DMS53 treated with DMSO at 0.1 percent for 48 hours (cell line): ENCODE data around the gene VCAN.

ENCODE experiments used
- DNase-seq: peaks from one replicate; lab custom pipeline; 2025; ENCODE audit not compliant: unreplicated experiment; lab: John Stamatoyannopoulos, UW

The VCAN gene

GRCh38 chr5:83562791-83563557 is 91.4 kb downstream of the VCAN start:
- DNase-seq: no peak

- DNase-seq: peak; percentile 84
Observed at GRCh38 chr5:83563631-83564030, 92.1 kb downstream of the VCAN start.

DNA sequence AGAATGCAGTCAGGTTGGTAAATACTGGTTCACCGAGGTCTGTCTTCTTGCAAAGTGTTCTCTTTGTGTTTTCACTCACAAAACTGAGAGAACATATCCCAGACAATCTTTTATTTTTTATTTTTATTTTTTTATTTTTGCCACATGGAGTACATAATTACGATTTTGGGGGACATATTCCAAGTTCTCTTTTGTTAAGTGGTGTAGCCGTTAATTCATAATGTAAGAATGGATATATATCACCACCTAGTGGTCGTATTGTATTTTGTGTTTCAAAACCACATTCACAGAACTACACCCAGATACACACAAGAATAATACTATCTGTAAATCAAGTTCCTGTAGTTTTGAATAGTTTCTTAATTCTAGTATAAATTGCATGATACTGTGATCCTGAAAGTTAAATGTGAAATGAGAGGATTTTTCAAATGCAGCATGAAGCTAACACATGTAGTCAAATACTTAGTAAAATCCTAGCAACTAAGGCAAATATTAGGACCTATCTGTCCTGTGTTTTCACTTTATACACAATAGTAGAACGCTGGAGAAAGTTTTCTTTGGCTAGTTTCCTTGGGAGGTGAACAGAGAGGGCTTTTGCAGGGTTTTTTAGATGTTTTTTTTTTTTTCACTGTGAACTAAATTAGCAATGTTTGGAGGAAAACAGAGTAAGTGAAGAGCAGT is 92.7 kb downstream of the VCAN start:
- peak; percentile 67 for DNase-seq

DNA sequence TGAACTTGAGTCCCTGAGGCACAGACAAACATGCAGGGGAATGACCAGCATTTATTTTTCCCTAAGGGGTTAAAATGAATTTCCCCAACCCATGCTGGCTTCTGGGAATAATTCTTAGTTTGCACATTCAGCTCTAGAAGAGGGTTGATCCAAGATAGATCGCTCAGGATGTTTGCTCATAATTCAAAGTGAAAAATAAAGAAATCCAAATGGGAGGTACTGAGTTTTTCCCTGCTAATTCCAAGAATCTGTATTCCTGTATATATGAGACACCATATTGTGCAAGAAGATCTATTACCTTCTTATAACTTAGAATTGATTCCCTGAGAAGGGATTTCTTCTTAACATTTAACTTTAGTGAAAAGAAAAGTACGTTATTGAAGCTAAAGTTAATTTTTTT is 96.2 kb downstream of the VCAN start:
- no peak for DNase-seq

- DNase-seq: no peak
Observed at GRCh38 chr5:83568186-83568585, 96.6 kb downstream of the VCAN start.

GRCh38 chr5:83570916-83571315 is 99.4 kb downstream of the VCAN start:
- no peak for DNase-seq

DNA sequence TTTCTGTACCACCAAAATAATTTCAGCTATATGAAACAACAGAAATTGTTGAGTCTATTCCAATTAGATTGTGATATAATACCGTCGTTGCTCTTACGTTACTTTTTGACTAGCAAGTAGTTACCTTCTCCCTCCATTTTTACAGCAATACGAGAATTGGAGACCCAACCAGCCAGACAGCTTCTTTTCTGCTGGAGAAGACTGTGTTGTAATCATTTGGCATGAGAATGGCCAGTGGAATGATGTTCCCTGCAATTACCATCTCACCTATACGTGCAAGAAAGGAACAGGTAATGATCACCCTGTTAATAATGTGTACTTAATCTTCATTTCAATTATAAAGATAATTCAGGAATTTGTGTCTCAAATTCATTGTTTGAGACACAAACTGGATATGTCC is 100.7 kb downstream of the VCAN start:
- no peak for DNase-seq

GRCh38 chr5:83576341-83576740 is 104.8 kb downstream of the VCAN start:
- no peak for DNase-seq

DNA sequence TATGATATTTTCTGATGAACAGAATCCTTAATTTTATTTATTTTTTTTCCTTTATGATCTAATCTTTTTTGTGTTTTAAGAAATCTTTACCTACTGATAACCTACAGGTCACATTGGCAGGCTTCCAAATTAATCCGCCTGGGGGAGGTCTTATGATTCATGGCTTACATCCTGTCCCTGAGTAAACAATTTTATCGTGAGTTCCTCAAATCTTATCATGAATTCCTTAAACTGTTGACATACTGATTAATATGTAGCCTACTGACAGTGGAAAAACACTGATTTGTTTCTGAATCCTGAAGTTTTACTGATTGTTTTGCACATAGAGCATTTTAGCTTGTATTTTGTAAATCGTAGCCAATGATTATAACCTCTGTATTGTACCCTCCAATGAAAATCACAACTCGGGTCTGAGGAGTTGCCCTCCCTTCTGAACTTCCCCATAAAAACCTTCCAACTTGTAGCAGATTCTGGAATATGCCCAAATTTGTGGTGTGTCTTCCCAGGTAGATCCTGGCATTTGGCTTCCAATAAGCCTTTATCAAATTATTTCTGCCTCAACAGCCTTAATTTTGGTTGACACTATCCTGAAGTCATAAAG is 105.6 kb downstream of the VCAN start:
- peak; percentile 40 for DNase-seq

GRCh38 chr5:83583859-83584258 is 112.3 kb downstream of the VCAN start:
- DNase-seq: no peak

DNA sequence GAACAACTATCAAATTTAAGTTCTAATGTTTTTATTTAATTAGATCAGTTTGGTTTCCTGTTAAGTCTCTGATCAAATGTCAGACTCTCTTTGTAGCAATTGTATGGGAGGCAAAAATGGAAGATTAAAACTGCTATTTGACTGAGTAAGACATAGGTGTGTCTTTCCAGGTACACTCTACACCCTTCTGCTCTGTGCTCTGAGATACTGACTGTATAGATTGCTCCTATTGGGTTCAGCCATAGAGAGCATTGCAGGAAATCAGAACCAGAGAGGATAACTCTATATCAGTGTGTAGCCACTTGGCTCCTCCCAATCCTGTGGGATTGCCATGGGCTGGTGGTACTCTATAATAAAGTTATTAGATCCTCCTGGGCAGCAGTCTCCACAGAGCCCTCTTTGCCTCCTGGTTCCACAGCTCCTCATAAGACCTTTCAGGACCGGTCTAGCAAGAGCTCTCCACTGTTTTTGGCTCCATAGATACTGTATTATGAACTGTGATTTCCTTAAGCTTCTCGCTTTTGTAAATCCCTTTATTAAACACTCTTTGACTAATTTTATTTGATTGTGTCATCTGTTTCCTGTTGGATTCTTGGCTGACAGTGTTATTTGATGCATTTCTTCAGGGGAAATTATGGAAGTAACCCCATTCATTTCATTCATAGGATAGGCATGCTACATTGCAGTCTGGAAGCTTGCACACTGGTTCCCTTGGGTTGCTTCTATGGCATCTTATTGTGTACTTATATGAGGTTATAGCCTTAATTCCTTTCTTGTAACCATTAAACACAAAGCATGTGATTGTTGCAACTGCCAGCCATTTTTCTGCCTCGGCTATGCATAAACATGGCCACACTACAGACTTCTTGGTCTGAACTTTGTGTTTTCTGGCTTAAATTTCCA is 115.6 kb downstream of the VCAN start:
- no peak for DNase-seq

GRCh38 chr5:83589786-83590185 is 118.2 kb downstream of the VCAN start:
- peak; percentile 95 for DNase-seq

DNA sequence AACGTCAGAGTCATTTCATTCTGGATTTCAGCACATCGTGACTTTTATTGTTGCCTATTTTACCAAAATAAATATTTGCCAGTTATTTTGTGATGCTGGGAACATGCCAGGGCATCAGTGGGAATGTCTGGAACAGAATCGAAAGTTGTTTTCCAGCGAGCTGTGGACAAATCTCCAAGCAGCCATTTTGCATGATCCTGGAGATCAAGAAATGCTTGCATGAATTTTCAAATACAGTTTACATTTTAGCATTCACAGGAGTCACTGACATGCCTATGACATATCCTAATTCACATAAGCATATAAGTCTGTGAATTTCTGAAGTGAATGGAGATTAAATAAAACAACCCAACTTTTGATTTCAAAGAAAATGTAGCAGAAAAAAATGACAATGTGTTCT is 119.4 kb downstream of the VCAN start:
- DNase-seq: peak; percentile 58

GRCh38 chr5:83595217-83595616 is 123.7 kb downstream of the VCAN start:
- no peak for DNase-seq

- peak; percentile 75 for DNase-seq
Observed at GRCh38 chr5:83608122-83608521, 136.6 kb downstream of the VCAN start.

DNA sequence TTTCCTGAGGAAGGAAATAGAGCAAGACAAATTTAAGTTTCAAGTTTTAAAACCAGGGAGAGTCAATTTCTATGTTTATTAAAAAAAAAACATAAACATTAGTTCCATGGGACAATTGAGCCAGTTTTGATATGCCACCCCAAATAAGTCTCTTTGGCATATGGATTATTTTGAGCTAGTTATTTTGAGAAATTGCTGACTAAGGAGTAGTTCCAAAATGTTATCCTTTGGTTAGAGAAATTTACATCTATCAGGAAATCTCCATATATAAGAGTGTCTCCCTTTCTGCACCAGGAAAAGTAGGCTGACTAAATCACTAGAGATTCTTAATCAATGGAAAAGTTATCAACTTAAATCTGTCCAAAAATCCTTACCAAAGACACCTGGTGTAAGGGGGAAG is 143.3 kb downstream of the VCAN start:
- DNase-seq: no peak

GRCh38 chr5:83628360-83628759 is 156.8 kb downstream of the VCAN start:
- no peak for DNase-seq
